HG02642 (cell line): ENCODE measurements around the gene C12orf43.

Source experiments
- ATAC-seq: cut with Tn5 transposase; IDR thresholded peaks from one replicate; pipeline ENCODE4 v1.9.1; 2021; ENCODE audit warnings: mild to moderate bottlenecking; ENCODE audit not compliant: unreplicated experiment, poor library complexity

The C12orf43 gene

GRCh38 chr12:120950807-120951206 lies 65.5 kb downstream of the C12orf43 start:
- no peak for ATAC-seq
